Keratinocyte (primary cell): ENCODE measurements around the gene ASGR1.

Experiments used
- EZH2 ChIP-seq: IDR thresholded peaks from one replicate; pipeline ENCODE4 v1.6.1; 2012; ENCODE audit warnings: inconsistent platforms, mild to moderate bottlenecking, low read length, moderate library complexity
- TF ChIP-seq, protein P1 (sequence below), 3 experiments: IDR thresholded peaks in 1 of 3; conservative IDR thresholded peaks in 1 of 3; optimal IDR thresholded peaks in 1 of 3; 2 replicates in 2 of 3; 3 replicates in 1 of 3; pipeline versions ENCODE3 to v1.5.1; 2011; ENCODE audit warnings: low read length in 3 of 3, mild to moderate bottlenecking in 3 of 3, moderate library complexity in 2 of 3, control low read depth in 1 of 3, inconsistent platforms in 1 of 3; ENCODE audit not compliant: insufficient read depth in 2 of 3; ENCODE audit errors: extremely low read depth in 1 of 3

GRCh38 chr17:7132511-7133094 lies 46.6 kb downstream of the ASGR1 start:
- TF ChIP-seq, protein P1, sequence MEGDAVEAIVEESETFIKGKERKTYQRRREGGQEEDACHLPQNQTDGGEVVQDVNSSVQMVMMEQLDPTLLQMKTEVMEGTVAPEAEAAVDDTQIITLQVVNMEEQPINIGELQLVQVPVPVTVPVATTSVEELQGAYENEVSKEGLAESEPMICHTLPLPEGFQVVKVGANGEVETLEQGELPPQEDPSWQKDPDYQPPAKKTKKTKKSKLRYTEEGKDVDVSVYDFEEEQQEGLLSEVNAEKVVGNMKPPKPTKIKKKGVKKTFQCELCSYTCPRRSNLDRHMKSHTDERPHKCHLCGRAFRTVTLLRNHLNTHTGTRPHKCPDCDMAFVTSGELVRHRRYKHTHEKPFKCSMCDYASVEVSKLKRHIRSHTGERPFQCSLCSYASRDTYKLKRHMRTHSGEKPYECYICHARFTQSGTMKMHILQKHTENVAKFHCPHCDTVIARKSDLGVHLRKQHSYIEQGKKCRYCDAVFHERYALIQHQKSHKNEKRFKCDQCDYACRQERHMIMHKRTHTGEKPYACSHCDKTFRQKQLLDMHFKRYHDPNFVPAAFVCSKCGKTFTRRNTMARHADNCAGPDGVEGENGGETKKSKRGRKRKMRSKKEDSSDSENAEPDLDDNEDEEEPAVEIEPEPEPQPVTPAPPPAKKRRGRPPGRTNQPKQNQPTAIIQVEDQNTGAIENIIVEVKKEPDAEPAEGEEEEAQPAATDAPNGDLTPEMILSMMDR (optimal IDR thresholded peaks at IDR 0.05 in 1 of 3, IDR thresholded peaks at IDR 0.05 in 1 of 3, conservative IDR thresholded peaks at IDR 0.05 in 1 of 3; ENCODE audit: extremely low read depth in 1 of 3, insufficient read depth in 2 of 3, low read length in 3 of 3): no peak
- no peak for TF ChIP-seq EZH2
